H1 (cell line): ENCODE measurements around the gene TNS4. TPM values are rescaled to one million over a fixed set of nuclear protein-coding genes. Genes with fewer than 3 reads are reported as not detected.

Source experiments
- CTCF ChIA-PET: fragments of 300-600 bp; sonication (Branson Sonifier 250); formaldehyde crosslinking; loops from one replicate; lab custom pipeline; 2021; ENCODE audit not compliant: partially characterized antibody; lab: Charles Lee
- POLR2A ChIA-PET: fragments of 300-600 bp; sonication (Branson Sonifier 250); formaldehyde crosslinking; loops from one replicate; lab custom pipeline; 2021; ENCODE audit warnings: inconsistent platforms; ENCODE audit not compliant: partially characterized antibody; lab: Charles Lee
- DNase-seq, 2 experiments: peaks; one replicate each; pipeline versions ENCODE4 v3.0.0 to v3.0.0-alpha.2; 2010 to 2022; ENCODE audit warnings: low spot score in 2 of 2, low read depth in 1 of 2, mixed read lengths in 1 of 2
- FAIRE-seq: peaks from 2 replicates; lab custom pipeline; 2011; peaks lifted over from hg19 to GRCh38; lab: Jason Lieb, UNC
- H2AFZ ChIP-seq: 2 replicates; pipeline ENCODE4 v1.8.1; 2012; ENCODE audit warnings: low read length, inconsistent platforms
- H2AK5ac ChIP-seq: 2 replicates; pipeline ENCODE4 v1.6.1; 2013; ENCODE audit warnings: low read depth, low read length
- H2BK120ac ChIP-seq: replicated peaks from 2 replicates; pipeline ENCODE3; 2013; ENCODE audit warnings: low read depth, low read length, inconsistent platforms
- H2BK12ac ChIP-seq: 2 replicates; pipeline ENCODE4 v1.6.1; 2013; ENCODE audit warnings: low read depth, low read length
- H2BK15ac ChIP-seq: 2 replicates; pipeline ENCODE4 v1.6.1; 2013; ENCODE audit warnings: low read length
- H2BK20ac ChIP-seq: 2 replicates; pipeline ENCODE4 v1.6.1; 2013; ENCODE audit warnings: low read length
- H2BK5ac ChIP-seq: 2 replicates; pipeline ENCODE4 v1.6.1; 2013; ENCODE audit warnings: low read depth, low read length
- H3K14ac ChIP-seq: 2 replicates; pipeline ENCODE4 v1.6.1; 2013; ENCODE audit warnings: inconsistent platforms; ENCODE audit not compliant: insufficient read length
- H3K18ac ChIP-seq: 2 replicates; pipeline ENCODE4 v1.6.1; 2013; ENCODE audit warnings: low read length; ENCODE audit errors: extremely low read depth
- H3K23ac ChIP-seq: 2 replicates; pipeline ENCODE4 v1.6.1; 2013; ENCODE audit warnings: inconsistent platforms; ENCODE audit not compliant: insufficient read length
- H3K23me2 ChIP-seq: 2 replicates; pipeline ENCODE4 v1.6.1; 2013; ENCODE audit warnings: low read depth, low read length
- H3K27ac ChIP-seq: 2 replicates; pipeline ENCODE4 v1.6.1; 2011; ENCODE audit warnings: low read depth, low read length, inconsistent platforms
- H3K27me3 ChIP-seq, 4 experiments: replicated peaks in 1 of 4; 1 replicate in 1 of 4; 2 replicates in 3 of 4; pipeline versions ENCODE4 v1.6.1 to v1.8.1; 2011 to 2013; ENCODE audit warnings: low read length in 3 of 4, mild to moderate bottlenecking in 3 of 4, inconsistent platforms in 2 of 4, mixed read lengths in 2 of 4, moderate library complexity in 1 of 4; ENCODE audit not compliant: control insufficient read depth in 3 of 4, insufficient read depth in 3 of 4; ENCODE audit errors: extremely low read depth in 1 of 4
- H3K36me3 ChIP-seq, 4 experiments: 2 replicates each; pipeline versions ENCODE4 v1.6.1 to v1.8.1; 2011 to 2013; ENCODE audit warnings: mild to moderate bottlenecking in 4 of 4, low read length in 3 of 4, moderate library complexity in 2 of 4, control low read depth in 1 of 4, inconsistent platforms in 1 of 4; ENCODE audit not compliant: insufficient read depth in 4 of 4, control insufficient read depth in 2 of 4
- H3K4ac ChIP-seq: replicated peaks from 2 replicates; pipeline ENCODE3; 2013; ENCODE audit warnings: low read length, low read depth, mixed read lengths, inconsistent platforms; ENCODE audit not compliant: insufficient read length
- H3K4me1 ChIP-seq, 4 experiments: replicated peaks in 1 of 4; 1 replicate in 1 of 4; 2 replicates in 3 of 4; pipeline versions ENCODE4 v1.6.1 to v1.8.1; 2011 to 2013; ENCODE audit warnings: low read length in 3 of 4, inconsistent platforms in 2 of 4, mixed read lengths in 1 of 4; ENCODE audit not compliant: insufficient read depth in 4 of 4, control insufficient read depth in 3 of 4
- H3K4me2 ChIP-seq, 2 experiments: 2 replicates each; pipeline versions ENCODE4 v1.6.1 to v1.8.1; 2011 to 2013; ENCODE audit warnings: low read depth in 2 of 2, low read length in 2 of 2, control low read depth in 1 of 2, inconsistent platforms in 1 of 2, mild to moderate bottlenecking in 1 of 2; ENCODE audit not compliant: insufficient read depth in 1 of 2
- H3K4me3 ChIP-seq, 4 experiments: fragments of 200-600, 300-600 bp in 1 of 4; sonication (generic), shearing (Covaris generic), sonication (Bioruptor Twin) in 1 of 4; 2 replicates each; pipeline versions ENCODE4 v1.5.1 to v1.8.1; 2011 to 2016; ENCODE audit warnings: low read length in 4 of 4, low read depth in 3 of 4, control low read depth in 2 of 4, inconsistent platforms in 2 of 4, mild to moderate bottlenecking in 2 of 4, mixed read lengths in 1 of 4, moderate library complexity in 1 of 4; ENCODE audit not compliant: insufficient read depth in 2 of 4; ENCODE audit errors: extremely low read depth in 1 of 4
- H3K56ac ChIP-seq: replicated peaks from 2 replicates; pipeline ENCODE3; 2013; ENCODE audit warnings: low read depth, mild to moderate bottlenecking, mixed read lengths, low read length, inconsistent platforms; ENCODE audit not compliant: insufficient read length
- H3K79me1 ChIP-seq: 2 replicates; pipeline ENCODE4 v1.6.1; 2013; ENCODE audit warnings: low read depth, low read length, control low read depth
- H3K79me2 ChIP-seq, 2 experiments: 2 replicates each; pipeline versions ENCODE4 v1.6.1 to v1.8.1; 2012 to 2013; ENCODE audit warnings: low read length in 2 of 2, mild to moderate bottlenecking in 2 of 2, inconsistent platforms in 1 of 2; ENCODE audit not compliant: insufficient read depth in 2 of 2, control insufficient read depth in 1 of 2
- H3K9ac ChIP-seq, 4 experiments: replicated peaks in 1 of 4; 1 replicate in 1 of 4; 2 replicates in 3 of 4; pipeline versions ENCODE4 v1.6.1 to v1.8.1; 2011 to 2013; ENCODE audit warnings: low read depth in 3 of 4, low read length in 3 of 4, control low read depth in 2 of 4, mild to moderate bottlenecking in 2 of 4, moderate library complexity in 2 of 4, inconsistent platforms in 1 of 4; ENCODE audit errors: extremely low read depth in 1 of 4
- H3K9me3 ChIP-seq, 2 experiments: 2 replicates each; pipeline versions ENCODE4 v1.6.1 to v1.8.1; 2012 to 2013; ENCODE audit warnings: mild to moderate bottlenecking in 2 of 2, moderate library complexity in 2 of 2, control low read depth in 1 of 2, inconsistent platforms in 1 of 2, low read depth in 1 of 2, low read length in 1 of 2, mixed read lengths in 1 of 2; ENCODE audit not compliant: insufficient read depth in 2 of 2
- H4K20me1 ChIP-seq, 2 experiments: replicated peaks in 1 of 2; 2 replicates each; pipeline versions ENCODE3 to v1.8.1; 2011 to 2013; ENCODE audit warnings: inconsistent platforms in 2 of 2, low read length in 2 of 2, mild to moderate bottlenecking in 1 of 2; ENCODE audit not compliant: insufficient read depth in 2 of 2, control insufficient read depth in 1 of 2
- H4K5ac ChIP-seq: 2 replicates; pipeline ENCODE4 v1.6.1; 2013; ENCODE audit warnings: low read length, low read depth, mixed read lengths, inconsistent platforms; ENCODE audit not compliant: insufficient read length
- H4K8ac ChIP-seq: 2 replicates; pipeline ENCODE4 v1.8.0; 2013; ENCODE audit warnings: mild to moderate bottlenecking, moderate library complexity, low read length, inconsistent platforms; ENCODE audit not compliant: insufficient read depth; ENCODE audit errors: extremely low read depth
- H4K91ac ChIP-seq: replicated peaks from 2 replicates; pipeline ENCODE3; 2013; ENCODE audit warnings: low read length, mixed read lengths, inconsistent platforms; ENCODE audit not compliant: insufficient read length
- WGBS, 2 experiments: shearing (Covaris generic) in 1 of 2; methylation state at CpG; one replicate each; pipeline versions ENCODE4 v1.1.6 to v1.1.7; 2013 to 2015; ENCODE audit warnings: low lambda C conversion rate in 2 of 2, mixed read lengths in 2 of 2, inconsistent platforms in 1 of 2, low coverage in 1 of 2, missing lambda C conversion rate in 1 of 2; ENCODE audit not compliant: insufficient replicate concordance in 2 of 2, insufficient coverage in 1 of 2, insufficient read length in 1 of 2; ENCODE audit errors: extremely low coverage in 1 of 2, missing lambda C conversion rate in 1 of 2; 5-methylcytosine and 5-hydroxymethylcytosine counted together
- polyA plus RNA-seq, 7 experiments: library from polyadenylated mRNA; depleted of rRNA in 3 of 7; stranded (reverse) in 5 of 7; unstranded in 2 of 7; fragments of >200 nt in 5 of 7; fragments of 200-250 nt in 2 of 7; gene quantifications; 1 replicate in 5 of 7; 2 replicates in 1 of 7; 4 replicates in 1 of 7; pipeline versions ENCODE4 v1.2.1 to v1.2.3, GENCODE V29; 2011 to 2013; ENCODE audit warnings: missing spikeins in 2 of 7, mixed read lengths in 2 of 7
- total RNA-seq: library from RNA; stranded (reverse); fragmentation: NEBNext Ultra II Directional; extraction: Animal tissue kit (Norgen Biotek cat#: 25700); gene quantifications from 2 replicates; pipeline ENCODE4 v1.2.1, GENCODE V29; 2021

Gene TNS4
- total and polyA plus RNA-seq, 2 of the 8 experiments (the other 6 are each of a cell fraction or from before 2014, with no cell fraction given): 0.20 to 0.21 TPM

GRCh38 chr17:40506786-40507185 lies 5.4 kb upstream of the TNS4 start:
- Histone ChIP-seq H3K79me1 (no peaks in the 10 kb centered on the region), H2AK5ac (no peak overlapping the region), H3K36me3 (no peaks in the 10 kb centered on the region), H3K79me2 (no peaks in the 10 kb centered on the region), H2BK5ac (no peak overlapping the region), H2BK15ac (no peak overlapping the region), H3K9ac (no peak overlapping the region), H3K4me3 (no peak overlapping the region), H3K23me2 (no peaks in the 10 kb centered on the region; the same call in 1 of the 2 replicates), H3K9me3 (no peaks in the 10 kb centered on the region), H3K56ac (no peak overlapping the region), H3K4ac (no peak overlapping the region), H3K27ac (no peak overlapping the region), H2AFZ (peak overlapping the region; percentile 82; the same call in 1 of the 2 replicates), H3K4me1 (peaks cover 3 to 11% (median 5%) of the 10 kb centered on the region in 4 experiments; a peak in 5 of 7 replicates), H4K20me1 (no peaks in the 10 kb centered on the region), H3K23ac (no peak overlapping the region), H3K14ac (no peak overlapping the region), H2BK12ac (no peak overlapping the region), H4K91ac (no peak overlapping the region), H4K8ac (no peak overlapping the region), H2BK20ac (no peak overlapping the region), H3K27me3 (no peaks in the 10 kb centered on the region), H4K5ac (no peak overlapping the region), H3K18ac (no peak overlapping the region), H3K4me2 (no peak overlapping the region), H2BK120ac (no peak overlapping the region)
- DNase-seq (no peak), FAIRE-seq (no peak)
- WGBS, 2 experiments: 87% methylated on average over 5 of the region's 5 CpGs; no CpG with 5 or more reads in 1 of the 2 experiments
- CTCF ChIA-PET: interaction anchor here (0.6 to 3.2 kb wide), 6 partner anchors 26 to 109 kb away, joined by 3 to 18 read pairs (median 4); no protein-coding TSS in a partner anchor
- POLR2A ChIA-PET: interaction anchor here (0.7 to 1.2 kb wide), 2 partner anchors 9 to 52 kb away, joined by 3 read pairs; no protein-coding TSS in a partner anchor
